ENCODE data around the gene MRLN. TPM values are rescaled to one million over a fixed set of nuclear protein-coding genes. Genes with fewer than 3 reads are reported as not detected.

The MRLN gene
- total RNA-seq, 1 donor from 2014 or later, result not detected

DNA sequence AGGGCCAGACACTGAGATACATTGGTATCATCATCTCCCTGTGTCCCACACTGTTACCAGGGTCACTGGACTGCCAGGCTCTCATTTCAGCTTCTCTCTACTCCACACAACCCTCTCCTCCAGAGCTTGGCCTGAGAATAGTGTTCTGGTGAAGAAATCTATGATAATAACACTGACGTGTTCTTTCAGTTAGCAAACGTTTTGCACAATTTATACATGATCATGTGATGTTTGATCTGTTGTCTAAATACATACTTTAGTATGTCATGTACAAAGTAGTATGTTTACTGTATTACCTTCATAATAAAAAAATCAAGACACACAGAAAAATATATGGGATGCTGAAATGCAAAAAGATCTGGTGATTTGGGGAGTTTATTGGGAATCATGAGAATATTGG lies 48.6 kb downstream of the MRLN start:
- DNase-seq, result no peak

DNA sequence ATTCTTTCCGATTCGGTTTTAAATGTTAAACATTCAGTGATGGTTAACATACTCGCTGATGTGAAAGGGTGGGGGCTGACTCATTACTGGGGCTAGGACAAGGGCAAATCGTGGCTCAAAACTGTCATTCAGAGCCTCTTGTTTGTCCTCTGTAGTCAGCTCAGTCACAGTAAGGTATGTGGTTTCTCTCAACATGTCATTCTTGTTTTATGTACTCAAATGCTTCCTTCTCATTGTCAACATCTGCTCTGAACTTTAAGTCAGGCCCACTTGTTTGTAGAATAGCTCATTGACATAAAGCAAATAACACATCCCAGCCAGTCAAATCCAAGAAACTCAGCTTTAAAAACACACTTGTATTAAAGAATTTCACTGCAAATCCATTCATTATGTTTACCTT lies 50.9 kb downstream of the MRLN start:
- no peak for DNase-seq

DNA sequence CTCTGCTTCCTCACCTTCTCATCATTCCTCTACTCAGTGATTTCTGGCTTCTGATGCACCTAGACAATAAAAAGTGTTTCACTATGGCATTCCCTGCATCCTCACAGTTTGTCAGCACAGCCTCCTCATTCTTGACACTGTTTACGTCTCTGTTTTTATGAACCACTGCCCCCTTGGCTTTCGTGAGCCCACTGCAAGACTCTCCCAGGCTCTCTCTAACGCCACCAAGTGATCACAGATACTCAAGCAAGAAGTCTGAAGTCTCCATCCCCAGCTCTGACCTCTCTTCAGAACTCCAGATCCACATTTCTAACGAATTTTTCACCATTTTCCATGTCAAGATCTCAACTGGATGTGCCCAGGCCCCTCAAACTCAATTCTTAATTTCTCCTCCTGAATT lies 52.5 kb downstream of the MRLN start:
- no peak for DNase-seq

DNA sequence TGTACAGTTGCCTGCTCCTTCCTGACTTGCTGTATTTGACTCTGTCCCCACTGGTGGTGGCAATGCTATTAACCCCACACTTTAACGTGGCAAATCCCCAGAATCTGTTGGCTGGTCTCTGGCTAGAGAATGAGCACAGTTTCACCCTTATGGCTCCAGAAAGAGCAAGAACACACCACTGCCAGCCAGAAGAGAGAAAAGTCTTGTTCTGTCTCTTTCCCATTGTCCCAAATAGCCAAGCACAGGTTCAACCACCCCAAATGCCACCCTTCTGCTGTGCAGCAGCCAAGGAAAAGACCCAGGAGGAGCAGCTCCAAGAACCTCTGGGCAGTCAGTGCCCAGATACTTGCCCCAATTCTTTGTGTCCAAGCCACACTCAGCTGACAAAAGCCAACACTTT lies 54.9 kb downstream of the MRLN start:
- DNase-seq, result no peak

DNA sequence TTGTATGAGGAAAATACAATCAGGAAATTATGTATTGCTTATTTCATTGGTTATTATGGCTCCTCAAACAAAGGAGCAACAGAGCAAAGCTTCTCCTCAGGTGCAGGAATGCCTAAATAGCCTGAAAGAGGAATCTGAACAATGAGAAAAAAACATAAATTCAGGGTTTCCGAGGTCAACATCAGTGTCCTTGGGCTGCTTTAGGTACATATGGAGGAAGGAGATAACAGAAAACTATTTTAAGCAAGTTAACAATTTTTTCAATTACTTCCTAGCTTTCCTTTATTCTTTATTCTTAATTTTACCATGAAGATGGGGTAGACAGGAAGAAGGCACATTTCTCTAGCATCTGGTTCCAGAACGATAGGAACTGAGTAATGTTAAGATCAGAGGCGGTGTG lies 57.6 kb downstream of the MRLN start:
- no peak for DNase-seq

DNA sequence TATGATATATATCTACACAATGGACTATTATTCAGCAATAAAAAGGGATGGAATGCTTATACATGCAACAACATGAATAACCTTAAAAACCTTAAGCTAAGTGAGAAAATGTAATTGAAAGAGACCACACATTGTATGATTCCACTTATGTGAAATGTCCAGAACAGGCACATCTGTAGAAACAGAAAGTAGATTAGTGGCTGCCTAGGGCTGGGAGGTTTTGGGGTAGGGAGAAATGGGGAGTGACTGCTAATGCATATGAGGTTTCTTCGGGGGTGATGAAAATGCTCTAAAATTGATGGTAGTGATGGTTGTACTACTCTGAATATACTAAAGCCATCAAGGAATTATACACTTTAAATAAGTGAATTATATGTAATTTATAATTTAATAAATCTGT lies 58.3 kb downstream of the MRLN start:
- DNase-seq, result no peak

DNA sequence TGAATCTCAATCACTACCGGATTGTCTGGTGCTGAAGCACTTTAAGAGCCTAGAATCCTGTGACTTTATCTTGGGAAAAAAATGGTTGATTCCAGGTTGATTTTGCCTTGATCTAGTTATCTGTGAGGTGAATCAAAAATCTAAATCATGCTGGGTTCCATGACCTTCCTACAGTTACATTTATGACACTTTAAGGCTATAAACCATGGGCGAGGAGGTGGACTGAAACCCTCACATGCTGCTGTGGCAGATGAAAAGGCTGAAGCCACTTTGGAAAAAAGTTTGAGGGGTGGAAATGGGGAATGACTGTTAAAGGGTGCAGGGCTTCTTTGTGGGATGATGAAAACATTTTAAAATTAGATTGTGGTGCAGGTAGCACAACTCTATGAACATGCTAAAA lies 61.1 kb downstream of the MRLN start:
- DNase-seq, result no peak

DNA sequence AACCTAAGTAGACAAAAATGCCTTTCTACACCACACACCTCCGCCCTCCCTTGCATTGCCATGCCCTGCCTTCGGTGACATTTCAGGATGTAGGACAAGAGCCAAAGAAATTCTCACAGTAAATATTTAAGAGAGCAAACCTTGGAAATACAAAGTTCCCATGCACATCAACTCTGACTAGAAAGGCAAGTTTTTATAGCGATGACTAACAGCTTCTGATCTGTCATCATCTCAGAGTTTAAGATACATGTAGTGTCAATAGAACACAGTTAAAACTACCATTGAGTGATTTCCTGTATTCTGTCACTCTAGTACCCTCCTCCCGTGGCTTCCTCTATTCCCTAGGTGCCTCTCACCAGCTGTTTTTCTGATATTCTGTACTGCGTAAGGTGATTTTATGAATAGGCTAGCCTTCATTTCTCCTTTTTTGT lies 64.3 kb downstream of the MRLN start:
- DNase-seq, result no peak

DNA sequence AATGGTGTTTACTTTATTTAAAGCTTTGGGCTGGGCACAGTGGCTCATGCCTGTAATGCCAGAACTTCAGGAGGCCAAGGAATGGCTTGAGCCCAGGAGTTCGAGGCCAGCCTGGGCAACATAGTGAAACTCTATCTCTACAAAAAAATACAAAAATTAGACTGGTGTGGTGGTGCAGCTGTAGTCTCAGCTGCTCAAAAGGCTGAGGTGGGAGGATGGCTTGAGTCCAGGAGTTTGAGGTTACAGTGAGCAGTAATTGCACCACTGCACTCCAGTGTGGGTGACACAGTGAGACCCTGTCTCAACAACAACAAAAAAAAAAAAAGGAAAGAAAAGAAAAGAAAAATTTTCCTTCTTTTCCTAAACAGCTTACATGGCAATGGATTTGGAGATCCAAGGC lies 65.6 kb downstream of the MRLN start:
- DNase-seq, result no peak

Other genes starting within 250 kb of the MRLN start
- gene SLC16A9, start 43.6 kb downstream of the MRLN start, total RNA-seq, result 11.4 TPM
- gene CCDC6, start 153.1 kb upstream of the MRLN start, total RNA-seq, result 32.3 TPM